ENCODE measurements around the gene SUGP2. TPM values are rescaled to one million over a fixed set of nuclear protein-coding genes. Genes with fewer than 3 reads are reported as not detected.

SUGP2 gene
- total RNA-seq, 1 experiment from 2014 or later, result 95.2 TPM

DNA sequence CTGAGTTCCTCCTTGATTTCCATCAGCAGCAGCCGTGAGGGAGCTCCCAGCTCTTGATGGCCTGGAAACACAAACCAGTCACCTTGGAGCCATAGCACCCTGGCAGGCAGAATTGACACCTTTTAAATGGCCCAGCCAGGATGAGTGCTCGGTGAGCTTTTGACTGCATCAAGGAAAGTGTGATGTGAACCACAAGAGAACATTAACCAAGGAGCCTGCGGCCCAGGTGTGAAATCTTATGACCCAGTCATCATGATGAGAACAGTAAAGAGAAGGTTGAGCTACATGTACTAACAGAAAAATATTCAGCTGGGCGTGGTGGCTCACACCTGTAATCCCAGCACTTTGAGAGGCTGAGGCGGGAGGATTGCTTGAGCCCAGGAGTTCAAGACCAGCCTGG is 22.8 kb downstream of the SUGP2 start:
- H3K27ac Mint-ChIP-seq, result peak overlapping the region in 1 of 3 experiments; percentile 40; a peak in 1 of 7 replicates
- Histone ChIP-seq H2AFZ (ENCODE audit: low read length) (no peak overlapping the region), H2BK15ac (ENCODE audit: low read depth, low read length) (no peak overlapping the region), H3K27me3 (ENCODE audit: insufficient read depth, low read length) (no peaks in the 10 kb centered on the region), H3K18ac (ENCODE audit: insufficient read length, low read depth, low read length) (no peak overlapping the region), H2BK12ac (ENCODE audit: insufficient read length, low read depth, low read length) (no peak overlapping the region), H2AK5ac (ENCODE audit: insufficient read length, low read length) (no peak overlapping the region), H3K4me1 (ENCODE audit: insufficient read depth, low read length) (no peaks in the 10 kb centered on the region), H3K9ac (ENCODE audit: extremely low read depth, insufficient read length, low read length) (no peak overlapping the region), H3K56ac (ENCODE audit: insufficient read length, low read depth, low read length) (no peak overlapping the region), H4K91ac (ENCODE audit: insufficient read length, low read depth, low read length) (no peak overlapping the region), H4K8ac (replicated peaks; ENCODE audit: insufficient read length, low read depth, low read length) (no peak overlapping the region), H2BK120ac (ENCODE audit: low read depth, low read length, poor library complexity, severe bottlenecking) (no peak overlapping the region), H2BK20ac (ENCODE audit: low read depth, low read length, poor library complexity, severe bottlenecking) (no peak overlapping the region), H3K79me1 (ENCODE audit: insufficient read depth, low read depth, low read length, poor library complexity, severe bottlenecking) (no peaks in the 10 kb centered on the region), H3K23ac (ENCODE audit: insufficient read length, low read depth, low read length) (no peak overlapping the region), H3T11ph (ENCODE audit: low read length) (no peak overlapping the region), H3K4me2 (ENCODE audit: insufficient read depth, insufficient read length, low read length) (no peak overlapping the region), H4K5ac (ENCODE audit: insufficient read length, low read depth, low read length) (no peak overlapping the region), H4K20me1 (ENCODE audit: control insufficient read depth, insufficient read depth, insufficient read length) (no peaks in the 10 kb centered on the region), H2BK5ac (ENCODE audit: insufficient read length, low read length) (no peak overlapping the region), H3K4ac (ENCODE audit: low read depth, low read length) (no peak overlapping the region), H3K27ac (ENCODE audit: insufficient read length, low read depth, low read length) (no peak overlapping the region), H3K79me2 (ENCODE audit: insufficient read depth, low read length) (no peaks in the 10 kb centered on the region), H3K9me3 (ENCODE audit: control insufficient read depth, low read depth, low read length) (no peaks in the 10 kb centered on the region), H3K23me2 (ENCODE audit: insufficient read length, low read depth, low read length, poor library complexity, severe bottlenecking) (no peaks in the 10 kb centered on the region), H3K14ac (ENCODE audit: insufficient read depth, low read length) (no peak overlapping the region)
- no peaks in the 10 kb centered on the region for H3K27me3 Mint-ChIP-seq (ENCODE audit: low read depth)
- no CpG with 5 or more reads among the region's 5 CpGs for WGBS (ENCODE audit: extremely low coverage, insufficient read length, low lambda C conversion rate)
- H3K4me3 Mint-ChIP-seq, result no peak overlapping the region
- no peaks in the 10 kb centered on the region for H3K4me1 Mint-ChIP-seq
- peaks cover 52 to 85% (median 84%) of the 10 kb centered on the region in 3 experiments; a peak in 6 of 7 replicates for H3K36me3 Mint-ChIP-seq (ENCODE audit: insufficient read depth in 1 of 3, low read depth in 3 of 3)
- TF ChIP-seq, protein P1, sequence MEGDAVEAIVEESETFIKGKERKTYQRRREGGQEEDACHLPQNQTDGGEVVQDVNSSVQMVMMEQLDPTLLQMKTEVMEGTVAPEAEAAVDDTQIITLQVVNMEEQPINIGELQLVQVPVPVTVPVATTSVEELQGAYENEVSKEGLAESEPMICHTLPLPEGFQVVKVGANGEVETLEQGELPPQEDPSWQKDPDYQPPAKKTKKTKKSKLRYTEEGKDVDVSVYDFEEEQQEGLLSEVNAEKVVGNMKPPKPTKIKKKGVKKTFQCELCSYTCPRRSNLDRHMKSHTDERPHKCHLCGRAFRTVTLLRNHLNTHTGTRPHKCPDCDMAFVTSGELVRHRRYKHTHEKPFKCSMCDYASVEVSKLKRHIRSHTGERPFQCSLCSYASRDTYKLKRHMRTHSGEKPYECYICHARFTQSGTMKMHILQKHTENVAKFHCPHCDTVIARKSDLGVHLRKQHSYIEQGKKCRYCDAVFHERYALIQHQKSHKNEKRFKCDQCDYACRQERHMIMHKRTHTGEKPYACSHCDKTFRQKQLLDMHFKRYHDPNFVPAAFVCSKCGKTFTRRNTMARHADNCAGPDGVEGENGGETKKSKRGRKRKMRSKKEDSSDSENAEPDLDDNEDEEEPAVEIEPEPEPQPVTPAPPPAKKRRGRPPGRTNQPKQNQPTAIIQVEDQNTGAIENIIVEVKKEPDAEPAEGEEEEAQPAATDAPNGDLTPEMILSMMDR (conservative IDR thresholded peaks at IDR 0.05), result no peak
- DNase-seq, result no peak
- H3K9me3 Mint-ChIP-seq, result no peaks in the 10 kb centered on the region
